NOMO-1 treated with DMSO at 0.1 percent for 48 hours (cell line): ENCODE measurements around the gene KCNIP2.

Source experiments
- DNase-seq: peaks from one replicate; lab custom pipeline; 2025; ENCODE audit not compliant: unreplicated experiment; lab: John Stamatoyannopoulos, UW

The KCNIP2 gene

DNA sequence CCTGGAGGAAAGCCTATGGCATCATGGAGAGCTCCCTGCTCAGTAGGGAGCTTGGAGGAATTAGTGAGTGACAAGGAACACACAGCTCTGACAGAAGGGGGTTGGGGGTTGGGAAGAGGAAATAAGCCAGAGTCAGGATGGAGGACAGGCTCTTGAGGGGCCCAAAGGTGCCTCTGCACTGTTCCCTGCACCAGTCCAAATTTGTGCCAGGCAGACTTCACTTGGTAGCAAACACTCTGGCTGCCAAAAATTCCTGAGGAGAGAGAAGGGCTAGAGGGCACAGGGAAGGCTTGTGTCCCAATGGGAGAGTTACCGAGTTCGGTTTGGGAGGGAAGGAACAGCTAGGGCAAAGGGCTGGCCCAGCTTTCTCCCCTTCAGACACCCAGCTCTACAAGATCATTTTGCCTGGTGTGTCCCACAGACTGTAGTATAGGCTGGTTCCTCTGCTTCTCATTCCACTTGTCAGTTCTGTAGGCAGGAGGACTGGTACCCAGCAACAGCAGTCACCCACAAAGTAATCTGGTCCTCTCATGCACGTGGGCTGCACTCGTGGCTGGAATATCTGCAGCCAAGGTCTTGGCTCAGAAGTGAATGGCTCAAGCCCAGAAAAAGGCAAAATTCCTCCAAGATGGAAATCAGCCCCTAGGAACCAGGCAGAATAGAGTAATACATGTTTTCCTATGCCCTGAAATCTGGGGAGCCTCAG is 8.0 kb upstream of the KCNIP2 start:
- DNase-seq = no peak

DNA sequence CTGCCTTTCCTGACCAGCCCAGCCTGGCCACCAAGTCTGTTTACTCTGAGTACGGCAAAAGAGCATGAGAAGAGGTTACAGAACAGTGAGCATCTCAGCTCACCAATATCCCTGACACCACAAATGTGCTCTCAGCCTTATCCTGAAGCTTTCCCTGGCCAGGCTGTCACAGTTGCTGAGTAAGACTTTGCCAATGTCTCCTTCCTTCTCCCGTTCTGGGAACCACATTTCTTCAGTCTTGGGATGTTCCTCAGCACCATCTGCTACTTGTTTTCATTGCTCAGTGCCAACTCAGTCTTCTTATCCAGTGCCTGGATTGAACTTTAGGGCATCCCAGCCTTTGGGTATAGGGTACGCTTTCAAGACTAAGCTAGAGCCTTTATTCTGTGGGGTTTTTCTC is 7.1 kb upstream of the KCNIP2 start:
- no peak for DNase-seq

DNA sequence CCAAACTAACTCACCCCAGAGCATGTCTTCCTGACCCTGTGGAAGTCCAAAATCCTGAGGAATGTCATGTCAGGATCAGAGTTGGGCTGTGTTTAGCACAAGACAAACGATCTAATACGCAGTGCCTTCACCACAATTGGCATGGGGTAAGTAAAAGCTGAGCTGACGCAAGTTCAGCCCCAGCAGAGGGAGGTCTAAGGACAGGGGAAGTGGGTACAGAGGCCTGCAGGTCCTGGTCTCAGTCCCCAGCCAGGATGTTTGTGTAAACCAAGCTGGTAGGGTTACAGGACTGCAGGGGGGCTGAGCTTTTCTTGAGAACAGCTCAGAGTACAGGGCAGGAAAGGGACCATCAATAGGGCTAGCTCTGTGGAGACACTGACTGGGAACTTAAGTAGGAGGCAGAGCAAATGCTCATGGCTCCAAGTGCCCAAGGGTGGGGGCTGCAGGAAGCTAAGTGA is 5.3 kb upstream of the KCNIP2 start:
- peak; percentile 78 for DNase-seq

DNA sequence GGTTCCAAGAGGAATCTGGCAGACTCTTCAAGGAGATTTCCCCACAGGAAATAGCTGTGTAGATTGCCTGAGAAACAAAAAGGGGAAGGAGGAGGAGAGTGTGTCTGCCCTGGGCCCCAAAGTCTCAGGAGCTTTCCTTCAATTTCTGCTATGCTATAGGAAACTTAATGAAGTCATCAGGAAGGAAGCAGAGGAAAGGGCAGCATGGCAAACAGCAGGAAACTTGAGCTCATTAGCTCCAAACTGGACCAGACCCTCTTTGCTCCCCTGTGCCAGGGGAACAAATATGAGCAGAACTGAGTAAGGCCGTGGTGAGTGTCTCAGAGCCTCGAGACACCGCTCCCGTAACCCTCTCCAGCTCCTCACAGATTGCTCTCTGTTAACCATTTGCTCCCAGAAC is 4.8 kb upstream of the KCNIP2 start:
- peak; percentile 51 for DNase-seq

DNA sequence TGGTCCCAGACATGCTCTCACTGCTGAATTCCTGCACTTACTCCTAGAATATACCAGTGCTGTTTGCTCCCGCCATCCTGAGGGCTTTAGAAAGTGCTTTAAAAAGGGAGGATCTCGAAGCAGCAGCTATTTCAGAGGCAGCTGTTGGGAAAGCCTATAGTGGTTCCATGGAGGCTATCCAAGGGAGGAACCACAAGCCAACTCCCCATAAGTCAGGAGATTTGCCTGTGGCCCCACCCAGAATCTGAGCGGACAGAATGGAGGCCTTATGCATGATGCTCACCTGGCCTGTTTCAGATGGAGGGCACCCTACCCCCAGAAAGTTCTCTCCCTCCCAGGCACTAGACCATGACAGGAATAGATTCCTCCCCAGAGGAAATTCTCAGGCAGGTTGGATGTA is 2.3 kb upstream of the KCNIP2 start:
- DNase-seq = no peak

DNA sequence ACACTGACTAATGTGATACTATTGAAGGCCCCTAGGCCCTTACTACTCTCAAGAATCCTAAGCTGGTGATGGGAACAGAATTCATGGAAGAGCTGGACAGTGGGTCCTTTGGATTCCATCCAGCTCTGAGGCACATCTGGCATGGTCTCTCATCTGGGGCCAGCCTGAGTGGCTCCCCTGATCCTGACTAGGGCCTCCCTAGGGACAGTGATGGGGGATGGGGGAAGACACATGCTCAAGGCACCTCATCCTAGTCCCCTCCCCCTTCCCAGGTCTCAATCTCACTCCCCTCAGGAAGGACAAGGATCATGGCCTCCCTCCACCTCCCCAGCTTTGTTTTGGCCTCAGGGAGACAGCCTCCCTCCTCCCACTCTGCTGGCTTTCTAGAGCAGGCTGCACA is 1.8 kb downstream of the KCNIP2 start:
- DNase-seq = no peak

DNA sequence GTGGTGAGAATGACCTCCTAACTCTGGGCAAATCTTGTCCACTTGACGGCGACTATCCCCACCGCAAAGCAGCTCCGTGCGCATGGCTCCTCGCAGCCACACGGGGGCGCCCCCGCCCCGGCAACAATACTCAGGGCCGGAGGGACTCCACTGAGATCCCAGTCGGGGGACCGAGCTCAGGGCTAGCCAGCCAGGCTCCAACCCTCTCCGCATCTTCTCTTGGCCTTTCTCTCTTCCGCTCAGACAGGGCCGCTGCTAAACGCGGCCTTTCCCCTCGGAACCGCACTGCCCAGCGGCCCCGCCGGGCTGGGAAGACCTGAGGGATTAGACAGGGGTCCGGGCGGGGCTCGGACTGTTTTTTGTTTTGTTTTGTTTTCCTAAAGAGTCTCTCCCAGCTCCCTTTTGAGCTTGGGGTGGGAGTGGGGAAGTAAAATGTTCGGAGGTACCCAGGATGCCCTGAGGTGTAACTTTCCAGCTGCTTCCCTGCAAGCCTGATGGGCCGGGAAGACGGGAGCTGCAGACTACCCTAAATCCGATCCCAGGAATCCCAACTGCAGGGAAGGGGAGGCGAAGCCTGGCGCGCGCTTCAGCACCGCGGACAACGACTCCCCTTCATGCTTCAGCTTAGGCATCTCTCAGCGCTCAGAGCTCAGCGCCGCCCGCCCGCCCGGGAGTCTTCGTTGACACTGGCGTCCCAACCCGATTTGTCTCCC is 2.7 kb downstream of the KCNIP2 start:
- peak; percentile 82 for DNase-seq

DNA sequence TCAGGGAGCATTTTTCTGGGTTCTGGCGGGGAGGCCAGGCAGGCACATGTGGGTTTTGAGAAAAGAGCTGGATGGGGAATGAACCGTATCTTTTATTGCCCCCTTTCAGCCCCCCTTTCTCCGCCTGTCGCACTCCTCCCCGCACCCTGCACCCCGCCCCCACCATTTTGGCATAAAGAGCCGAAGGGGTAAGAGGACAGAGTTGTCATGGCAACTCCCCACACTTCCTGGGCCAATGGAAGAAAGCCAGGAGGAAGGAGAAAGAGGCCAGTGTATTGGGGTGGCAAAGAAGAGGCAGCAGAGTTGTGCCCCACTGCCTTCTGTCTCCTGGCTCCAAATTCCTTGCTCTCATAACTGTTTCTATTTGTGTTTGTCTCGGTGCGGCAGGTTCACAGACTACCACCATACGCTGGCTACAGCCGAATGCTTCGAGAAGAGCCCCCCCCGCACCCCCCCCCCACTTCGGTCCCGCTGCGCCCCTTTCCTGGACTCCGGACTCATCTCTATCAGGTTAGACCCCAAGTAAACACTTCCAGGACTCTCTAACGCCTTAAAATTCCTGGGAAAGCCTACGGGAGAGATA is 3.4 kb downstream of the KCNIP2 start:
- no peak for DNase-seq

DNA sequence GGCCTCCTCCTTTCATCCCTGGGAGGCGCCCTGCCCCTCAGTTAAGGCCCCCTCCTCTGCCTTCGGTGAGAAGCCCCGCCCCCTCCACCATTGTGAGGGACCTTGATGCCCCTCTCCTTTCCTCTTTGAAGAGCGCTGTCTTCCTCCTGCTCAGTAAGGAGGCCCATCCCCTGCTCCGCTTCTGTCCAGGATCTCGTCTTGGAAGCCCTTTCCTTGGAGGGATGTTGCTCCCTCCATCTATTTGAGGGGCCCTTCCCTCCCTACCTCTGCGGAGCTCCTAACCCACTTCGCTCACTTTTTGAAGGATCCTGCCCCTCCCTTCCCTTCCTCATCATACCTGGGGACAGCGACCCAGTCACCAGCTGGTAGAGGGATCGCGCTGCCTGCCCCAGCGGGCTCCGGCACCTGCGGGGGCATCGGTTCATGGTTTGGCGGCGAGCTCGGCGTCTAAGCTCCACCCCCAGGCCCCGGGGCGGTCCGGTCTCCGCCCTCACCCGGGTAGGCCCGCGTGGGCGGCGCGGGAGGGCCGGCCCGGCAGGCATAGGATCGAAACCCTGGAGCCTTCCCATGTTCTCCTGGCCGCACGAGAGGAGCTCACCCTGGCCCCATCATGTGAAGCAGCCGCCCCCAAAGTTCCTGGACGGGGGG is 4.1 kb downstream of the KCNIP2 start:
- no peak for DNase-seq

DNA sequence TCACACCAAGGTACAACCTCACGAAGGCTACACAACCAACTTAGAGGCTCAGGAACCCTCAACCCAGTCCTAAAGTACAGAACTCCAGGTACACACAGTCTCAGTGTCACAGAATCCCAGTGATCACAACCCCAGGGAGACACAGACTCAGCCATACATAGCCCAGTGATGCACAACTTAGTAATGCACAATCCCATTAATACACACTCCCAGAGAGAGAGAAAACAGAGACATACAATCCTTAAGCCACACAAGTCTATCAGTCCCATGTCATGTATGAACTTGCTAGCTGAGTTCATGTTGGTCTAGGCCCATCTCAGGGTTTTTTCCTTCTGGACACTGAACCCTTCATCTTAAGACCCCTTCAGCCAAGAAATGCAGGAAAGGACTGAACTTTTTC is 4.6 kb downstream of the KCNIP2 start:
- DNase-seq = no peak

DNA sequence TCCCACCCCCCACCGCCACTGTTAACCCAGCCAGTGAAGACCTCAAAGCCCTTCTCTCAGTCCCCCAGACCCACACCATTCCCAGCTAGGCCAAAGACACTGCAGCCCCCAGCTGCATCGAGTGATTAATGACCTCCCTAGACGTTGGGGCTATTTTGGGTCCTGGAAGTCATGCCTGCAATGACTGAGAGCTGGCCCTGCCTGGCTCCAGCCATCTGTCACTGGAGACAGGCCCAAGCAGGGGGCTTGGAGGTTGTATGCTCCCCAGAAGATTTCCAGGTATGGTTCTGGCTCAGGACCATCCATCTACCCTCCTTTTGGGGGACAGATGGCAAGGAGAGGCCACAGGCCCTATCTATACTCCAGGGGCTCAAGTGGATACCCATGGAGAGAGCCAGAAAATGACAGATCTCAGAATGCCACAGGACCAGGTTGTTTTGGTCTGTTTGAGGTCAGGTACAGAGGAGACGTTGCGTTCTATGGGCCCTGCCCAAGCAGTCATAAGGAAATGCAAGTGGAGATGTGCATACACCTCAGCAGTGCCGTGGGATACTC is 5.1 kb downstream of the KCNIP2 start:
- DNase-seq = no peak

DNA sequence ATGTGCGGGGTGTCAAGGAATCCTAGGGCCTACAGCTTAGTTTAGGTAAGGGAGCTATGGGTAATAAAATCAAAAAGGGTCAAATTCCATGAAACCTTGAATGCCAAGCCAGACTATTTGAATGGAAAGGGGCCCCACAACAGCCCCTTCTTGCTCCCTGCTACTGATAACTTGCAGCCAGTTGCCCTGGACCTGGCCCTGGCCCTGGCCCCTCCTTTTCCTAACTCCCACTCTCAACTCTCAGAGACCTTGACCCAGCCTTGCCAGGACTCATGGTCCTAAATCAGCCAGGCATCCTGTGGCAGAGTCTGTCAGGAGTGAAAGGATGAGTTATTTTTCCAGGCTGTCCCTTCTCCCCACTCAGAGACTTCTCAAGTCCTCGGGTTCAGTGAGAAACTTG is 5.9 kb downstream of the KCNIP2 start:
- no peak for DNase-seq

DNA sequence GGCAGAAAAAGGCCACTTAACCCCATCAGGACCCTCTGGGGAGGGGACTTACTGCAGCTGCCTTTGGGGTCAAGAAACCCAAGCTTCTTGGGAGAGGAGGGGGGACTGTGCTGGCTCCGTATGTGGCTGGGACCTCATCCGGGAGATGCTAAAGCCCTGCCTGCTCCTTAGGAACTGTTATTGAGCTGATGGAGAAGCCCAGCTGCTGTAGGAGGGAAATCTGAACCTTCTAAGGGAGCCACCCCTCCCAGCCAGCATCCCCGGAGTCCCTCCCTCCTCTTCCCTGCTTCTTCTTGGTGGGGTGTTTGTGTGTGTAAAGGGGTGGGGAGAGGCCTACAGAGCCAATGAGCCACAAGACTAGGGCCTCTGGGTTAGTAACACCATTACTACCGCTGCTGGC is 8.2 kb downstream of the KCNIP2 start:
- DNase-seq = no peak

DNA sequence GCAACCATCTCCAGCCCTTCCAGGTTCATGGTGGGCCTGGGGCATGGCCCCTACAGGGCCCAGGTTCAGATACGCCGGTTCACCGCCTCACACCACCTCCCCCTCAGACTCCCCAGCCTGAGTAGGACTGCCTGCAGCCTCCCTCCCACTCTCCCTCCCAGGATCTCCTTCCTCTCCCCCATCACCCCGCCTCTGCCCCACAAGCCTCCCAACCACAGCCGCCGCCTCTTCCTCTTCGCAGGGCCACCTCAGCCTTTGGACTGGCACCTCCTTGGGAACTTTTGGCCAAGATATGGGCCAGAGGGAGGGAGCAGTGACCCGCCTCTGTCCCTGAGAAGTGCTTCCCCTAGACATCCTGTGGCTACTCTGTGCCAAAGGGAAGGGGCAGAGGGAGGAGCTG is 9.3 kb downstream of the KCNIP2 start:
- peak; percentile 29 for DNase-seq

DNA sequence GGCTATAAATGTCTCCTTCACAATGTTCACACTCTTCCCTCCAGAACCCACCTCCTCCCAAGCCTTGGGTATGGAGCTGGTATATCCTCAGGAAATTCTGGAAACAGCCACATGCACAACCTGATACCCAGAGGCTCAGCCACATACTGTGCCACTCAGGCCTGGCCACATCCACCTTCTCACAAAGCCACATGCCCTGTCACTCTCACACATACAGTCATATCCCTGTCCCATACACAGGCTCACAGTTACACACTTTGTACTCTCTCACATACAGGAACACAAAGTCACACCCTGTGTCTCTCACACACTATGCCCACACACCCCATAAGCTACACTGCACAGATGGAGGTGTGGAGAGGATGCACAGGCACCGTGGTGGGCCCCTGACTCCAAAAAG is 10.1 kb downstream of the KCNIP2 start:
- no peak for DNase-seq

DNA sequence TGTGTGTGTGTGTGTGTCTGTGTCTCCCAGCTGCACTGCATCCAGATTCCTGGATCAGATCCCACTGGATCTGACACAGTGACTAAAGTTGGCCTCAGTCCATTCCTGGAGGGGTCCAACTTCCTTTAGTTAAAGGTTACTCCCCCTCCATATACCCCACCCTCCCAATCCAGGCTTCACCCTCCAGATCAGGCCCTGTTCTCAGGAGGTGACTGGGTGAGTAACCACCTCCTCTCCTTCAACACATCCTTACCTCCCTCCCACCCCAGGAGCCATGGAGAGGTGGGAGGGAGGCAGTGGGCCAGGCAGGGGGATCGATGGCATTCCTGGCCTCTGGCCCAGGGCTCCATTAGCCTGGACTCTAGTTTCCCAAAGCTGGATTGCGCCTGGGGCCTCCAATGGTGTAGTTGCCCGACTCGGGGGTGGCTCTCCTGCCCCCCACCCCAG is 11.3 kb downstream of the KCNIP2 start:
- DNase-seq = no peak

DNA sequence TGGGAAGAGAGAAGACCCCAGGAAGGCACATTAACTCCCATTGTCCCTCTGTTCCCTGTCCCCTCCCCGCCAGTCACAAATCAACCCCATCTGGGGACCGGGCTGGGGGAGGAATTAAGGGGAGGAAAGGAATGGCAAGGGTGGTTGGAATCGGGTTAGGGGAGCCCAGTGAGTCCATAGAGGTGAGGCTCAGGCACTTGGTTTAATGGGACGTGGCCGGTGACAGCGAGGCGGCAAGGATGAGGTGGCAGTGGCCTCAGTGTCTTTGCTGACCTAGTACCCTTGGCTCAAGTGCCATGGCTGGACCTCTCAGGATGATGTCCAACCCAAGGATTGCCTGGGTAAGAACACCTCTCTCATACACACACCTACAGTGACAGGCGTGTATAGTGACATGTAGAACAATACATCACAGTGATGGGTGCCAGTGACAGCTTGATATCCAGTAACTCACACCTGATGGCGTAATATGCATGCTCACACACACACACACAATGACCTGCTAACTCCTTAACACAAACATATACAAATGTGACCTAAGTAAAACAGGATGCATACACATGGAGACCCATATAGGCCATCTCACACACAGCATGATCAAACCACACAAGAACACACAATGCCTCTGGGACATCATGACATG is 12.3 kb downstream of the KCNIP2 start:
- DNase-seq = no peak

DNA sequence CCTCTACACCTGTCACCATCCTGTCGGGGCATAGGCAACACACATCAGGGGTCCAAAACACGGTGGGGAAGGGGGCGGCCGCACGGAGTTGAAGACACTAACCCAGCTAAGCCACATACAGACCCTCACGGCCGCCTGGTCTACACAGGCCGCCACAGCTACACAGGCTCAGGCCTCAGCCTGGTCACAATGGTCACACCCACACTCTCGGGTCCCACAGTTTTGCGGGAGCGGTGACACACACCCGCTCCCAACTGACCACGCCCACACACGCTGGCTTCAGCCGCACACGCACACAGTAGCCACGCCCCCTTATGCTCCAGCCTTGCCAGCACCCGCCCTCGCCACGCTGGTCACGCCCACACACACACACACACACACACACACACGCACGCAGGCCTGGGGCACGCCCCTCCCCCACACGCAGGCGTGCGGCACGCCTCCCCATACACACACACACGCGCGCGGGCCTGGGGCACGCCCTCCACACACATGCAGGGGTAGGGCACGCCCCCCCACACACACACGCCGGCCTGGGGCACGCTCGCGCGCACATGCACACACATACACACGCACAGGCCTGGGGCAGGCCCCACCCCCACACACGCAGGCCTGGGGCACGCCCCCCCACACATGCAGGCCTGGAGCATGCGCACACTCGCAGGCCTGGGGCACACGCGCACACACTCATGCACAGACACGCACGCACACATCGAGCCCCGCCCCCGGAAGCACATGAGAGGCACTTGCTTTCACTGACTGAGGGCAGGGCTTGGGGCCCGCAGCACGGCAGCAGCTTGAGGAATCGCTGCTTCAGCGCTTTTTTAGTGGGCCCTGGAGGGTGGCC is 13.1 kb downstream of the KCNIP2 start:
- DNase-seq = peak; percentile 82

DNA sequence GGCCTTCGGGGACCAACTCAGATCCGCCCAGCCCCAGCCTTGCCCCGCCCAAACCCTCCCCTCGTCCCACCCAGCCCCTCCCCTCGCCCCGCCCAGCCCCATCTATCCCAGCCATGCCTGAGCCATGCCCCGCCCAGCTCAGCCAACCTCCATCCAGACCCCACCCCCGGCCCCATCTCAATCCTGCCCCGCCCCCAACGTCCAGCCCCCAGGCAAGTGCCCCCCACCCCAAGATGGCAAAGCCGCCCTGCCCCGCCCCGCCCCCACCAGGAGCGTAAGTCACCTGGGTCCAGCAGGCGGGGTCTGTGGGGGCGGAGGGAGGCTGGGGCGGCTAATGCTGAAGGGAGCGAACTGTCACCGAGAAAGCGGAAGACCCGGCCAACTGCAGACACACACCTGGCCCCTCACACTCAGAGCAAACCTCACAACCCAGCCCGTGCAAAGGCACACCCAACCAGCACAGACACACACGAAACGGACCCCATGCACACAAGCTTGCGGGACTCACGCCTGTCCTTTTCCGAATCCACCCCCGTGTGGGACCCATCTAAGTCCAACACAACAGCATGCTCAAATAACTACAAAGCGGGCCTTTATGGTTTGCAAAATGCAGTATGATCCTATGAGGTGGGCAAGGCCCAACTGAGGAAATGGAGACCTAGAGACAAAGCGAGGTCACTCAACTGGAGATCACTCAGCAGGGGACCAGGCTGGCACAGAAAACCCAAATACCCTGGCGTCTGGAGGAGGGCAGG is 13.9 kb downstream of the KCNIP2 start:
- DNase-seq = no peak
